Stimulated activated CD4-positive, alpha-beta T cell treated with anti-CD3 and anti-CD28 coated beads, TNF-alpha, amount 100 ng/mL, for 24 hours (primary cell): ENCODE results near the gene CA12.

Experiments
- DNase-seq, 3 experiments: peaks; one replicate each; pipeline ENCODE4 v3.0.0-alpha.2; 2020; ENCODE audit warnings: low read depth in 3 of 3

Gene CA12

DNA sequence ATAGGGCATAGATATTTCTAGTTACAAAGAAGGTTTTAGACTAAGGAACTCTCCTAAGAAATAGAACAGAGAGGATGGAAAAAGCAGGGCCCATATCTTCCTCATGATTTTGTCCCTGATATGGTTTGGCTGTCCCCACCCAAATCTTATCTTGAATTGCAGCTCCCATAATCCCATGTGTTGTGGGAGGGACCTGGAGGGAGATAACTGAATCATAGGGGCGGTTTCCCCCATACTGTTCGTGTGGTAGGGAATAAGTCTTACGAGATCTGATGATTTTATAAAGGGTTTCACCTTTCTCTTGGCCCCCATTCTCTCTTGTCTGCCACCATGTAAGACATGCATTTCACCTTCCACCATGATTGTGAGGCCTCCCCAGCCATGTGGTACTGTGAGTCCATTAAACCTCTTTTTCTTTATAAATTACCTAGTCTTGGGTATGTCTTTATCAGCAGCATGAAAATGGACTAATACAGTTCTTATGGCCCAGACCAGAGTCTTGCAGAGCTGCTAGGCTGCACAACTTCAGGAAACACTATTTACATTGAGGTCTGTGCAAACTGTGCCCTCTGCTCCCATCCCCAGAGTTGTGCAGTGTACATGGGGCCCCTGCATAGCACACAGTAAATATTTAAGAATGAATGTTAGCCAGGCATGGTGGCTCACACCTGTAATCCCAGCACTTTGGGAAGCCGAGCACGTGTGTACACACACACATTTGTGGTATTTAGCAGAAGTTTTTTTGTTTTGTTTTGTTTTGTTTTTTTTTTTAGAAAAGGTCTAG, 20.3 kb upstream of the CA12 start:
- DNase-seq = no peak

DNA sequence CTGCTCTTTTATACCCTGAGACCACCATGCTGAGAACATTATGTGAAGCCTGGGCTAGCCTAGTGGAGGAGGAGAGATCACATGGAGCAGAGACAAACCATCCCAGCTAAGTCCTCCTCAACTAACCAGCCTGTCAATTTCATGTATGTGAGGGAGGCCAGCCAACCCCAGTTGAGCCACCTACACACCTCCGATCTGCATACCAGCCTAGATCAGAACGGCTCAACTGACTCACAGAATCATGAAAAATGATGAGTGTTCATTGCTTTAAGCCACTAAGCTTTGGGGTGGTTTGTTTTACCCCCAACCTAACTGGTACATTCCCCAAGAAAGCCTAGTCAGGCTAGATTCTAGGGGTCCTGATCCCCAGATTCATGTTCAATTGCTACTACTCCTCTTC, 19.4 kb upstream of the CA12 start:
- DNase-seq = no peak

DNA sequence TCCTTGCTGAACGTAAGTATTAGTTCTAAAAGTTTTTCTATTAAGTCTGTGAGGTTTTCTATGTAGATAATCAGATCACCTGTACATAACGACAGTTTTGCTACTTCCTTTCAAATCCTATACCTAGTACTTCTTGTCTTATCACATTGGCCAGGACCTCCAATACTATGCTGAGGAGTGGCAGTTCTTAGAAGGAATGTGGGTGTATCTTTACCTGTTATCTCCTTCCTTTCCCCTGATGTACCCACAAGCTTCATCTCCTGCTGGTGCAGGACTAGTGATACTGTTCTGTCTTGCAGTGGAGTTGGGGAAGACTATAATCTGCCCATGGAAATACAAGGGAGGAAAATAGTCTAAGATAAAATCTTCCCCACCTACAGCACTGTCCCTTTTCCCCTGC, 16.8 kb upstream of the CA12 start:
- DNase-seq = no peak

GRCh38 chr15:63396152-63396928, 14.7 kb upstream of the CA12 start:
- no peak for DNase-seq

GRCh38 chr15:63395730-63396151, 14.1 kb upstream of the CA12 start:
- no peak for DNase-seq

DNA sequence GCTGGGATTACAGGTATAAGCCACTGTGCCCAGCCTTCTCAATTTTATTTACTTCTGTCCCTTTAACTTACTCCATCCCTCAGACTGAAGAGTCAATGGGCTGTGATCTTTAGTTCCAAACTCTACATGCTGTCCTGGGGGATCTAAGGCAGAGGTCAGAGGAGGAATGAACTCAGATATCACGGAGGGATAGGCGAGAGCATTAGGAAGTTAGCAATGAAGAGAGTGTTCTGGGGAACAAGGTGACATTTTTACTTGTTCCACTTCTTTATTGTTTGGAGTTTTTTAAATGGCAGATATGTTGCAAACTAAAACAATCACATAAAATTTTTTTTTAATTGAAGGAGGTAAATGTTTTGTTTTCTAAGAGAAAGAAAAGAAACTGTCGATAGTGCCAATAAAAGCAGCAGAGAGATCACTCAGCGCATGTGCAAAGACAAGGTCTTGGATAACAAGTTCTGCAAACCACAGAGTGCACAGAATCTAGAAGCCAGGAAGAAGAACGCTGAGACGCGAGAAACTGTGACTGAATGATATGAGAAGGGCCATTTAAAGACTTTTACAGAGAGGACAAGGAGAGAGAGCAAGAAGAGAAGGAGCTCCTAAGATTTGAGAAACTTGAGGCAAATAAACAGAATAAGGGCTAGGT, 10.8 kb upstream of the CA12 start:
- DNase-seq = no peak

DNA sequence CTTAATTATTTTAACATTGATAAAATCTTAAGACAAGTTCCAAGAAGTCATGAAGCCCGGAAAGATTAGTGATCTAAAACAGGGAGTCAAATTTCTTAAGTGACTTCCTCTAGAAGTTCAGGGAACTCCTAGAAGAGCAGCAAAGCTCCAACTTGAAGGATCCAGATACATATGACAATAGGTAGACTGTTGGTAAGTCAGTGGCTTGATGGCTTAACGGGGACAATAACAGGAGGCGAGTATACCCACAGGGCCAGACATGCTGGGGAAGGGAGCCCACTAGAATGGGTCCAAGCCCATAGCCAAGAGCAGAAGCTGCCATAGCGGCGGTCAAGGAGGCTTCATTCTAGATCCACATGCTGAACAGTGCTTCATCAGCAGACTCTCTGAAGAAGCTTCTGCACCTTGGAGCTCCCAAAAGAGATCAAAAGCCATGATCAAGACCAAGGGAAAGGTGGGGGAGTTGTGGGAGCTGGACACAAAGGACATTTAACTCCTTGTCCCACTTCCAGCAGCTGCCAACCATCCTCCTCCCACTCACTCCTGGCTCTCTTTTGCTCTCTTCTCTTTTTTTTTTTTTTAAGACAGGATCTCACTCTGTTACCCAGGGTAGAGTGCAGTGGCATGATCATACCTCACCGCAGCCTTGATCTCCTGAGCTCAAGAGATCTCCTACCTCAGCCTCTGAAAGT, 10.2 kb upstream of the CA12 start:
- no peak for DNase-seq

DNA sequence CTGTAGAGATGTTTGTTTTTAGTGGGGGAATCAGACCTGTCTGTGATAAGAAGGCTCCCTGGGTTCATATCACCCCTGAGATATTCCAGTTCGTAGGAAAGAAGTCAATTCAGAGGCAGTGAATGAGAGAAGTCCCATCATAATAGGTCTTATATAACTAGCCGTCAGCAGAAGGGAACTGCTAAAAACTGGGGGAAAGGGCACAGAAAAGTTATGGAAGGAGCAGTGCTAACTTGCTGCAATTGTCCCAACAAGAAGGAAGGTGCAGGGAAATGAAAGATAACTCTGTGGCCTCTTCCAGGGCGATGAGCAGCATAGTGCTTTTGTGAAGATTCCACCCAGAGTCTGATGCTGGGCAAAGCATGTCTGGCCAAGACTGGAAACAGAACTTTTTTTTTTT, 9.0 kb upstream of the CA12 start:
- no peak for DNase-seq

DNA sequence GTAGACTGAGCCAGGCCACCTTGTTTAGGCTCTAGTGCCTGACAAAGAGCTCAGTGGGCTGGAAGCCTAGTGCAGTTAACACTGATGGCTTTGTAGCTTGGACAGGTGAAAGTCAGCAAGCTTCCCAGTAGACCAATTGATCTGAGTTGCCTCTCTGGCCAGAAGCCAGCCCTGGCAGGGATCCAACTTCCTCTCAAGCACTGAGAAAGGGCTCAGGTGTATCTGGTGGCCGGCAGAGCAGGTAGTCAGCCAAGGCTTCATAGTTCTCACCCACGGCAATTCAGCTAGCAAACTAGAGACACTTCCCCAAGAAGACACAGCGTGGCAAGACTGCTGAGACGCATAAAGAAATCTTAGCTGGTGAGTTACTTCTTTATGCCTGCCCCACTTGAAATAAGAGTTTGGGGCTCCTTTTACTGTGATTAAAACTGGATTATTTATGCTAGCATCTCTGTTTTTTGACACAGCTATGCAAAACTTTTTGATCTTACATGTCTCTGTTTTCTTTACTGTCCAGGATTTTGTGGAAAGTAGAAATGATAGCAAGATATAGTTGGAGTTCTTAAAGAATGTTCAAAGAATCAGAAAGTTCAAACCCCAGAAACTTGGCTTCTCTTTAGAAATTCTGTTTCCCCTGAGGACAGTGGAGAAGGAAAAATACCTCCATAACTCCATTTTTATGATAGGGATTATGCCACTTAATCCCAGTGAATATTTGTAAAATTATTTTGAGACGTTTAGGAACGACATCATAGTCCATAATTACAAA, 8.4 kb upstream of the CA12 start:
- DNase-seq = no peak

GRCh38 chr15:63388511-63388910, 6.9 kb upstream of the CA12 start:
- DNase-seq = no peak

GRCh38 chr15:63387748-63388493, 6.3 kb upstream of the CA12 start:
- DNase-seq = no peak

GRCh38 chr15:63385911-63386531, 4.4 kb upstream of the CA12 start:
- DNase-seq = no peak

GRCh38 chr15:63384906-63385305, 3.3 kb upstream of the CA12 start:
- no peak for DNase-seq

GRCh38 chr15:63382966-63383710, 1.5 kb upstream of the CA12 start:
- no peak for DNase-seq

DNA sequence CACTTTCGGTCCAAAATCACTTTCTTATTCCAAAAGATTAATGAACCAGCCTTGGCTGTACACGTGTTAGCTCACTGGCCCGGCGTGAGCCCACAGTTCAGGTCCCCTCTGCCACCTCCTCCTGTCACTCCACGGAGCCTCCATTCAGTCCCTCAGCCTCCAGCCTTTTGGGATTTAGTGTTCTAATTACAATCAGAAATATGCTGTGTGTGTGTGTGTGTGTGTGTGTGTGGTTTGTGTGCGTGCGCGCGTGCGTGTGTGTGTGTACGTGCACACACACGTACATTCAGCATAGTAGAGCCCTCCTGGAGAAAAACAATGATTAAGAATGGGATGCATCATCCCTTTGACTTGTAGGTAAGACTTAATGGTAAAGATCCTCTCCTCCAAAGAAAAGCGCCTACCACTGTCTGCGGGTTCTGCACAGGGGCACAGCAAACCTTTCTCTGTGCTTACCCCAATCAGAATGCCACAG, 801 bp downstream of the CA12 start:
- no peak for DNase-seq

DNA sequence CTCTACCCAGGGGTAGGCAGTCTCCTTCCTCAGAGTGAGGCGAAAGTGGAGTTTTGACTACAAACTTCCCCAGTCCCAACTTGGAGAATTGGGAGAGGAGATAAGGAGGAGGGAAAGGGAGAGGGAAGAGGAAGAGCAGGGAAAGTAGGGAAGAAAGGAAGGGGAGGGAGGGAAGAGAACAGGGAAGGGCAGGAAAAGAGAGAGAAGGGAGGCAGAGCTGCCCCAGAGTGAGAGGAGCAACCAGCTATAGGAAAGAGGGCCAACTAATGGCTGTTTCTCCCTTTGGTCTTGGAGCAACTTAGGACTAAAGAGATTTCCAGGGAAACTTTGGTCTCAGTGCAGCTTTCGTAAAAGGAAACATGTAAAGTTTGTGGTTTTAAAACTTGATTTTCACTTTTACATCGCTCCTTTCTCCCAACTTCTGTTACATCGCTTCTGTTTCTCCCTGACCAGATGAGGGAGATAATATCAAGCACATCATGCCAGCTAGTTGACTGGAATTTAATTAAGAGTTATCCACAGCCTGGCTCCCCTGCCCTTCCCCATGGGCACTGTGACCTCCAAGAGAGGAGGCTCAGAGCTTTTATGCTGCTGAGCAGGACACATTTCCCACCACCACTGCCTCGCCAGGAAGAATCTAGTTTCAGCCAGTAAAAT, 1.4 kb downstream of the CA12 start:
- DNase-seq = no peak

DNA sequence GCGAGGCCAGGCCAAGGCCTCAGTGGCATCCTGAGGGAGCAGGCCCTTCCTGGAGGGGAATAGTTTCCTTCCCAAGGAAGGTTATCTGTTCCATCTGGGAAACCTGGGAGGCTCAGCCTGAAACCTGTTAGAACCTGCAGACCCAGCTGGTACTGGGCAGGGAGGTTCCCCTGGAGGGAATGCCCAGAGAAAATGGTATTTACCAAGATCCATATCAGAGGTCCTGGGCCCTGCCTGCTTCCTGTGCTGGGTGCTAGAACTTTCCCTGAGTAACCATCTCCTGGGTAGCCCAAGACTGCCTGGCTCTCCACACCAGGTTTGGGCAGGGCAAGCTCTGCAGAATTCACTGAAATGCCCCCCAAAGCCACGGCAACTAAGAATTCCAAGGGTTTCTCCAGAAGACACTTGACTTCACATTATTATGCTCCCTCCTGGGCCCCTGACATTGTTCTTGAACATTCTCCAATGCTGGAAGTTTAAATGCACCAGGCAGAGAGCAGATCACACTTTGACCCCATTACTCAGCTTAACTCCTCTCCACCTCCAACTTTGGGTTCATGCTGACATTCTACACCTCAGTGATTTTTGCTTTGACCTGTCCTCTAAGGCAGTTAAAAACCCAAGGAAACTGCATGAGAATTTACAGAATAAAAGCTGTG, 2.0 kb downstream of the CA12 start:
- DNase-seq = no peak

DNA sequence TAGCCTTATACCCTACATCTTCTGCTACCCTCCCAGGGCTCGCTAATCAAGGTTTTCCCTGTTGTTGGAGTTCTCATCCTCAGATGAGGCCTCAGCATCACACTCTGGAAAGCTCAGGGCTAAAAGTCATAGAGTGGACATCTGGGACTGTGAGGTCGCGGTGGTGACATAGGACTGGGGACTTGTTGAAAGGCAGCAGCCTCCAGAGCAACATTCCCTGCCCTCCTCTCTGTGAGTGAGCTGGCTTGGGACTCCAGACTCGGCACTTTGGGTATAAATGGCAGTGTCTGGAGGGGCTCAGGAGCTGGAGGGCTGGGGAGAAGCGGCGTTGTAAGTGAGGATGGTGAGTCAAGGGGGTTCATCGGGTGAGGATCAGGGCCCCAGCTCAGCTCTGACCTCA, 2.7 kb downstream of the CA12 start:
- DNase-seq = no peak
